ENCODE measurements around the gene NCAPG.

NCAPG gene

GRCh38 chr4:17875402-17876070, 64.8 kb downstream of the NCAPG start:
- DNase-seq: no peak

DNA sequence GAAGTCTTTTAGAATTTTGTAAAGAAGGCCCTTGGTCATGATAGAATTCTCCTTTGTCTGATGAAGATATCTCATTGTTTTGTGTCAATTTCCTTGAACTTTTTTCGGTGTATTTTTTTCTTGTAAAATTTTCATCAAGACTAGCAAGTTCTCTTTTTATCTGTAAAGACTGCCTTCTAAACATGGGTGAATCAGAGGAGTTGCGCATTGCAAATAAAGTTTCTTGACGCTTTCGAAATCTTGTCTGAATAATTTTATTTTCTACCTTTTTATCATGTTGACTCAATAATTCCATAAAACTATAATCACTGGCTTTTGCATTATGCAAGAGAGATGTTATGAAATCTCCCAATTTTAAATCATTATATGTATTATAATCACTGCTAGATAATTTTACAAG, 66.2 kb downstream of the NCAPG start:
- no peak for DNase-seq

GRCh38 chr4:17877661-17878060, 66.9 kb downstream of the NCAPG start:
- DNase-seq: no peak

DNA sequence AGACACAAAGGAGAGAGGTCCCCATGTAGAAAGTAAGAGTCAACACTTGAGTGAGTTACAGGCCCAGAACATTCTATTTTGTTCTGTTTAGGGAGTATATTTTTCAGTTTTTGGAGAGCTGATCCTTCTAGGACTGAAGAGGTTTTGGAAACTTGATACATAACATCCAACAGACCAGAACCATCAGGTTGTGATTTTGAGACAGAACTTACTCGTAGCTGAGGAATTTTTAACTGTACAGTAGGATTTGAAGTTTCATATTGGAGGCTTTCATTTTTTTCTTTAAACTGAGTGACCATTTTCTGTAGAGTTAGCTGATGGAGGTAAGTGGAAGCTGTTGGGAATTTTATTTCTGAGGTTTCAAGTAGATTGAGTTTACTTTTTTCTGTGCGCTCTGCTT, 73.3 kb downstream of the NCAPG start:
- no peak for DNase-seq

GRCh38 chr4:17884511-17884910, 73.7 kb downstream of the NCAPG start:
- DNase-seq: no peak

- DNase-seq: no peak
Measured at GRCh38 chr4:17889692-17890091, 78.9 kb downstream of the NCAPG start.

- no peak for DNase-seq
Measured at GRCh38 chr4:17894421-17894820, 83.6 kb downstream of the NCAPG start.

Data from activated T-cell treated with anti-CD3 and anti-CD28 coated beads, Interleukin-2, amount 50 U/mL, for 1 hour (primary cell).